Muscle of back (tissue), 11 donors: ENCODE measurements around the gene ALG3. TPM values are rescaled to one million over a fixed set of nuclear protein-coding genes. Genes with fewer than 3 reads are reported as not detected.

Experiments used
- DNase-seq, 3 donors: peaks; one replicate each; pipeline versions ENCODE4 v3.0.0 to v3.0.0-alpha.2; 2013
- polyA plus RNA-seq, 10 donors: library from polyadenylated mRNA; unstranded; fragments of 120-200 nt; gene quantifications; one replicate each; pipeline ENCODE4 v1.2.1, GENCODE V29; 2013; ENCODE audit not compliant: insufficient read length in 10 of 10

ALG3 gene
- polyA plus RNA-seq, 10 donors: 19.3 to 25.0 (median 21.2) TPM

DNA sequence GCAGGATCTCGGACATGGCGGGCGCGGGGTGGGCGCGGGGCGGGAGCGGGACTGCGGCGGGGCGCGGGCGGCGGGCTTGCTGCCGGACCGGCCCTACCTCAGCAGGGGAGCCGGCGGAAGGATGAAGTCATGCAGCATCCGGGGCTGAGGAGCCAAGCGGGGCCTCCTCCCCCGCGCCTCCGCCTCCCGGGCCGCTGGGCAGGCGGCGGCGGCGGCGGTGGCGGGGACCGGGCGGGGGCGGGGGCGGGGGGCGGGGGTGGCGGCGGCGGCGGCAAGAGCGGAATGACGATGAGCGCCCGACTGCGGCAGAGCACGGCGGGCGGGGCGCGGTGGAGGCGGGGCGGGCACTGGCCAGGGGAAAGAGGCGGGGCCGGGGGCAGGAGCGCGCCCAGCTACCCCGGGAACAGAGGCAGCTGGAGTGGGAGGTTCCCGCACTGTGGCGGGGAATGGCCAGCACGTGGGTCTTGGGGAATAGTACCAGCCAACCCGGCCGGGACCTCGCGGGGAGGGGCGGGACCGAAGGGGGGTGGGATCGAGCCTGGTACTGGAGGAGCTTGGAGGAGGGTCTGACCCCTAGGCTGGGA is 12.6 kb upstream of the ALG3 start, which contains the start of gene CAMK2N2:
TSS of gene CAMK2N2 (minus strand) at position 284 of the 584 bp plus-strand sequence. CDS start at position 16, 268 bp downstream.
- DNase-seq: no peak

DNA sequence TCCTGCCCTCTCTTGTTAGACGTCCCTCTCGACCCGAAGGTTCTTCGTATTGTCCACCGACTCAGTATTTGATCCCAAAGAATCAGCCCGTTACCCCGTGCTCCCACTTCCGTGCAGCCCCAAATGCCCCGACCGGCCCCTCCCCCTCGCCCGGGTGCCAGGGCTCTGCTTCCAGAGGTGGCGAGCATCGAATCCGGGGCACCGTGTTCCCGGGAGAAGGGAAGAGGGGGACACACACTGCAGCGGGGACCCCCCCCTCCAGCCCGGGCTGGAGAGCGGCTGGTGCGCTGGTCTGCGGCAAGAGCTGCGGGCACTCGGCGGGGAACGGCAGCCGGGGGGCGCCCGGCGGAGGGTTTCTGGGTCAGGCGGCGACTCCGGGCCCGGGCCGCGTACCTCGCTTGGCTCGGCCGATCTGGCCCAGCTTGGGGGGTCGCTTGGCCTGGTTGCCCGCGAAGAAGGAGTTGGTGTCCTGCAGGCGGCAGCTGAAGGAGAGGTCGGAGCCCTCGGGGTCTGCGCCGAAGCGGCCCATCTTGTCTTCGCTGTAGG is 12.0 kb upstream of the ALG3 start:
- no peak for DNase-seq

DNA sequence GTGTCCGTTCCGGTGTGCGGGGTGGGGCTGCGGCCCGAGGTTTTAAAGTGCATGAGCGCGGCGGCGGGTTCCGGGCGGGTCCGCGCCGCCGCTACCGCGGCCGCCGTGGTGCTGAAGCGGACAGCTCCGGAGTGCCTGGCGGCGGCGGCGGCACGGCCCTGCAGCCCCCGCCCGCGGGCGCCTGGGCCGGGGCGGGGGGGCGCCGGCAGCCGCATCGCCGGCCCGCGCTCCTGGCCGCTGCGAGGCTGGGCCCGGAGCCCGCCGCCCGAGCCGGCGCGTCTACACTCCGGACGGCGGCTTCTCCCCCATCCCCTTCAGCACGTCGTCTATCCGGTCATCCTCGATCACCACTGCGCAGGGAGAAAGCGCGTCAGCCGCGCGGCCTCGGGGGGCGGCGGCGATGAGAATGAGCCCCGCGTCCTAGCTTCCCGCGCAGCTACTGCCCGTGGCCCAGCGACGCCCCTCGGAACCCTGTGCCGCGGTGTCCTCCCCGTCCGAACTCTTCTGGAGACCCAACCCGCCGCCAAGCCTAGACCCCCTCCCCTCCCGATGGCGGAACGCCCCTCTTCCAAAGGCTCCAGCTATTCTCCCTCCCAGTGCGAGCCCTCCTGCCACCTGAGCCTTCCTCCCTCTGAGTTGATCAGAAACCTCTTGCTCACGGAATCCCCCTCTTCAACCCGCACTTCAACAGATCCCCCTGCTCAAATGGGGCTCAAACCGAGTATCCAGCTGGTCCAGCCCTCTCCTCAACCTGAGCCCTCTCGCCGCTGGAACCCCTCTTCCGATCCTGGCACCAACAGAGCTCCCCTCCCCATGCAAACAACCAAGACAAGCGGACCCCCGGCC is 11.3 kb upstream of the ALG3 start:
- DNase-seq: peak in 2 of 3 donors; percentile 42 to 62

DNA sequence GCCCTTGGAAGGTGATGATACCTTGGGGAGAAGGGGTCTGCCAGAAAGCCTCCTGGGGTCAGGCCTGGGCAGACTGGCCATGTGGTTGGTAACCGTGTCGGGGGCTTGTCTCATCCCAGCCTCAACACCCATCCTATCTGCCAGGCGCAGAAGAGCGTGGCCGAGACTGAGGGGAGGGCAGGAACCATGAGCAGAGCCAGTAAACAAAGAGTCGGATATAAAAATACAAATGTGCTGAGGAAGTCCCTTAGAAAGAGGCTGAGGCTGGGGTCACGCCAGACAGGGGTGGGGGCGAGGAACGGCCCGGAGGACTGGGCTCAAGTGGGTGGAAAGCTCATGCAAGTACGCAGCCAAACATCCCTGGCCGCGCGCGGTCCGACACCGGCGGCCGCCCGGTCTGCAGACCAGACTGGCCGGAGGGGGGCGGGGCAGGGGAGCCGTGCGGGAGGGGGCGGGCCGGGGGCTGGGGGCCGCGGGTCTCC is 10.7 kb upstream of the ALG3 start:
- DNase-seq: no peak

DNA sequence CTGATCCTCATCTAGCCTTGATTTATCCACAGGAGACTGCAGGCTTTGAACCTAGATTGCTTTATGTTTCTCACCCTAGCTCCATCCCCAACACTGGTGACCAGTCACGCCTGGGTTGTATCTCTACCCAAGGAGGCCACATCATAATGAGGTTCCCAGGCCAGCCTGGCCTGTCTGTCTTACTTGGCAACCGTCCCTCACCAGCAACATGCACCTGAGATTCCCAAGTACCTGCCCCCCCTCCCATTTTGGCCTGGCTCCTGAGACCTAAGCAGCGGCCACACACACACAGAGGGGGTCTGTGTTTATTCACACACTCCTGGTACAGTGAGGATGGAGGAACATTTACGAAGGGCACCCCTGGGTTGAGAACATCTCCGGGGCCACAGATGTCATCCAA is 10.2 kb upstream of the ALG3 start:
- no peak for DNase-seq

DNA sequence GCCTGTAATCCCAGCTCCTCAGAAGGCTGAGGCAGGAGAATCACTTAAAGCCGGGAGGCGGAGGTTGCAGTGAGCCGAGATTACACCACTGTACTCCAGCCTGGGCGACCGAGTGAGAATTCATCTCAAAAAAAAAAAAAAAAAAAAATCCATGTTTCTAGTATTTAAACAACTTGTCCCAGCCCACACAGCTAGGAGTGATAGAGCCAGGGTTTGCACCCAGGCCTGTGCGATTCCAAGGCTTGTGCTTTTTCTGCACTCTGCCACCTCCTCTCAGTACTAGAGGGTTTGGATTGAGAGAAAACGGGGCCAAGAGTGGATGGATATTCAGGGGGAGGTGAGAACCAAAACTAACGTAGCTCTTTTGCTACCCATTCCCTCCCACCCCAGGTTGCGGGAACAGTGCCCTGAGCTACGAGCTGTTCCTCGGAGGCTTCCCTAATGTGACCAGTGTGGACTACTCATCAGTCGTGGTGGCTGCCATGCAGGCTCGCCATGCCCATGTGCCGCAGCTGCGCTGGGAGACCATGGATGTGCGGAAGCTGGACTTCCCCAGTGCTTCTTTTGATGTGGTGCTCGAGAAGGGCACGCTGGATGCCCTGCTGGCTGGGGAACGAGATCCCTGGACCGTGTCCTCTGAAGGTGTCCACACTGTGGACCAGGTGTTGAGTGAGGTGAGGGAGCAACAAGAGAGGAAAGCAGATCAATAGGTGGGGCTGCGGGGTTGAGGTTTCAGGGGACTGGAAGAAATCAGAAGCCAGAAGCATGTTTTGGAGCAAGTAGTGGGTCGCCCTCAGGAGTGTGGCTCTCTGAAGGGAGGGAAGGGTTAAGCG is 8.5 kb upstream of the ALG3 start:
- DNase-seq: no peak

DNA sequence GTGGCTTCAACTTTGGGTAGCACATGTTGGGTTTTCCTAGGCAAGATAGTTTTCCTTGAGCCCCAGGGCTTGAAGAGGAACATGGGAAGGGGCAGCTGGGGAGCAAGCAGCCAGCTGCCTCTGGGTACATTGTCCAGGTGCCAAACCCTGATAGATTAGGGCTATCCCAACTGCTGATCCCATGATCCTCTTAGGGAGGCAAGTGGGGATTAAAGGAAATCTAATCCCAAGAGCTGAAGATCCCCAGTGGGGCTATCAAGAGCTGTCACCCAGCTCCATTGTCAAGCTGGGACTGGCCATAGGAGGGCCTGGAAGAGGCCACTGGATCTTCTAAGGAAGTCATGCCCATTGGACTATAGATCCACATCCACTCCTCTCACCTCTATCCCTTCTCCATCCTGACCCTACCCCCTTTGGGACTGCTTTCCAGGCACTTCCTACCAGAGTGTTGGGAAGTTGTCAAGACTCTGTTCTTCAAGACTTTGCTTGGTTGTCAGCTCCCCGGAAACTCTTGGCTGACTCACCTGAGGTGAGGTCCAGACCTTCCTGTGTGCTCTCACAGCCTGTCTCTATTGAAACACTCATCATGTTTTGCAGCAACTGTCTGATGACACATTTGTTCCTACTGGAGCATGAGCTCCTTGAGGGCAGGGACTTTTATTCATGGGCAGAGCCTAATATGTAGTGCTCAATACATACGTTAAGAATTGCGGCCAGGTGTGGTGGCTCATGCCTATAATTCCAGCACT is 6.7 kb upstream of the ALG3 start:
- DNase-seq: no peak

DNA sequence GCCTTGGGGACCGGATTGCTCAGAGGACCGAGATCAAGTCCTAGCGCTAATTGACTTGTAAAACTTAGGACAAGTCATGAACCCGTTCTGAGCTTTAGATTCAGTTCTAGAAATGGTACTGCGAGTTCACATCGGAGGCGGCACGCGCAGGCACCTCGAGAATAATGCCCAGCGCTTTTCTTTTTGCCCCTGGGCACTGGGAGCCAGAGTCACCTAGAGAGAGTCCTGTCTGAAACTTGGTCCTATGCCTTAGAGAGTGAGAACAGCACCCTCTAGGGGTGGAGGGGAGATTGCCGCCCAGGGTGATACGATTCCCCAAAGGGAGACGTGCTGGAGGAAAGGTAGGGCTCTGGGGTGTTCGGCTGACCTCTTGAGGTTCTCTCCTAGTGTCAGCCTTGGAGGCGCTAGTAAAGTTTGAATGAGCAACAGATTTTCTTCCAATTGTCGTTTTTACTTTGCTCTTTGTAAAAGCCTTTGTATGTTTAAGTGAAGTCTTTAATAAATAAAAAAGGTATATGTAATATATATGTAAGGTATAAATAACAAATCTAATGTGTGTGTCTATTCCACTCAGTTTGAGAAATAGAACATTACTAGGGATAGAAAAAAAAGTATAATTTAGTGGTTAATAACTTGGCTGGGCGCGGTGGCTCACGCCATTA is 1.5 kb upstream of the ALG3 start:
- peak; percentile 70 to 80 (median 75) for DNase-seq

DNA sequence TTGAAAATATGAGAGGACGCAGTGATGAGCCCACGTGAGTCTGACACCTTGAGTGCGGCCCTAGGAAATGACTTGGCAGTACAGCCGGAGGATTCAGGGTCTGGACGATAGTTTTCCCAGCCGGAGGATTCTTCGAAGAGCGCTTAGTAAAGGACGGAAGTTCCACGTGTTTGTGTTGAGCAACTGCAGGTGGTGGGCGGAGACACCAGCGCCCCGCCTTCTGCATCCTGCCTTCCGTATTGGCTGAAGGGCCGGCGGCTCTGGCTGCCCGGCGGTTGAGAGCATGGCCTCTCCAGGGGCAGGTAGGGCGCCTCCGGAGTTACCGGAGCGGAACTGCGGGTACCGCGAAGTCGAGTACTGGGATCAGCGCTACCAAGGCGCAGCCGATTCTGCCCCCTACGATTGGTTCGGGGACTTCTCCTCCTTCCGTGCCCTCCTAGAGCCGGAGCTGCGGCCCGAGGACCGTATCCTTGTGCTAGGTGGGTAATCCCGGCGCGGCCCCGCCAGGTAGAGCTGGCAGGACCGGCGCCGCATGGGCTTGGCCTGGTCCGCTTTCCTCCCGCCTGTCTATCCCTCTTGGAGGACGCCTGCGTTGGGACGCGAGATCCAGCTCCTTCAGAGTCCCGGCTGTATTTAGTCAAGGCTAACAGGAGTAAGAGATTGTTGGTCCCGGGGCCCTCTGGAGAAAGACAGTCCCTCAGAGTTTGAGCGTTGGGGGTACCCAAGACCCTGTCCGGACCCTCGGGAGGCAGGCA is 827 bp upstream of the ALG3 start, which contains the start of gene EEF1AKMT4:
TSS of gene EEF1AKMT4 (plus strand) at position 261 of the 755 bp plus-strand sequence. CDS start at position 284, 23 bp downstream.
- DNase-seq: peak; percentile 95 to 97 (median 97)

DNA sequence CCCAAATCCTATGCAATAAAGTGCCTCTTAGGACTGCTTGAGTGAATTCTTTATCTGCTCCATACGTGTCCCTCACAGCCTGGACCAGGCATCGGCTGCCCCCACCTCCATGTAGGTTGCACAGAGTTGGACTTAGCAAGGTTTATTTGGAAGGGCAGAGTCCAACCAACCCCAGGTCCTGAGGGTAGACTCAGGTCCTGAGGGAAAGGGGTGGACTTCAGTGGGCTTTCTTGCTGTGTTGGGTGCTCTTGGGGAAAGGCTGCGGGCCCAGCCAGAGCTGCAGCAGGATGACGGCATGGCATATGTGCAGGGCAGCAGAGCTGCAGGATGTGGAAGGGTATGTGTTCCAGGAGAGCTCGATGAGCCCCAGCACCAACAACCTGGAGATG is 6.5 kb downstream of the ALG3 start:
- no peak for DNase-seq

DNA sequence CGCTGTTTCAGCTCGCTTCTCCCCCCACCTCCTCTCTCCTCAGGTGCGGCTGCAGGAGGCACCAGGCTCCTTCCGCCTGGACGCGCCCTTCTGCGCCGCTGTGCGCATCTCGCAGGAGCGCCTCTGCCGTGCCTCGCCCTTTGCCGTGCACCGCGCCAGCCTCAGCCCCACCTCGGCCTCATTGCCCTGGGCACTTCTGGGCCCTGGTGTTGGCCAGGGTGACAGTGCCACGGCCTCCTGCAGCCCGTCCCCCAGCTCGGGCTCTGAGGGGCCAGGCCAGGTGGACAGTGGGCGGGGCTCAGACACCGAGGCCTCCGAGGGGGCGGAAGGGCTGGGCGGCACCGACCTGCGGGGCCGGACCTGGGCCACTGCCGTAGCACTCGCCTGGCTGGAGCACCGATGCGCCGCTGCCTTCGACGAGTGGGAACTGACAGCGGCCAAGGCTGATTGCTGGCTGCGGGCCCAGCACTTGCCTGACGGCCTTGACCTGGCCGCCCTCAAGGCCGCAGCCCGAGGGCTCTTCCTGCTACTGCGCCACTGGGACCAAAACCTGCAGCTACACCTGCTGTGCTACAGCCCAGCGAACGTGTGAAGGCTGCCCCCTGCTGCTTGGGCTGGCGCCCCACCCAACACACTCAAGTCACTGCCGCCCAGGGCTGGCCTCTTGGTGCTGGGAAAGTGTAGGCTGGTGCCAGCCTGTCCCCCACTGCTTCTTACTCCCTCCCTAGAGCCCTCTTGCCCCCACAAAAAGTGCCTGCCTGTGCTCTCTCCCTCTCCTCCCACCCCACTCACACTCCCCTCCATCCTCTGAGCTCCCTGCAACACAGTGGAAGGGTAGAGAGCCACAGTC is 7.1 kb downstream of the ALG3 start:
- peak in 1 of 3 donors; percentile 43 for DNase-seq

DNA sequence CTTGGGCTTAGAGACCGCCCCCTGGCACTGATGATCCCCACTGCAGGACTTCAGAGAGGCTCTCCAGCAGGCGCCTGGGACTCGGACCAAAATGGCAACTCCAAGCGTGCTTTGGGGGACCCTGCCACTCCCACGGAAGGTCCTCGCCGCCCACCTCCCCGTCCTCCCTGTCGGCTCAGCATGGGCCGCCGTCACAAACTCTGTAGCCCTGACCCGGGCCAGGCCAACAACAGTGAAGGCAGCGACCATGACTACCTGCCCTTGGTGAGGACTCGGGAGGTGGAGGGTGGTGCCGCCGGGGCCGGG is 7.7 kb downstream of the ALG3 start:
- no peak for DNase-seq

DNA sequence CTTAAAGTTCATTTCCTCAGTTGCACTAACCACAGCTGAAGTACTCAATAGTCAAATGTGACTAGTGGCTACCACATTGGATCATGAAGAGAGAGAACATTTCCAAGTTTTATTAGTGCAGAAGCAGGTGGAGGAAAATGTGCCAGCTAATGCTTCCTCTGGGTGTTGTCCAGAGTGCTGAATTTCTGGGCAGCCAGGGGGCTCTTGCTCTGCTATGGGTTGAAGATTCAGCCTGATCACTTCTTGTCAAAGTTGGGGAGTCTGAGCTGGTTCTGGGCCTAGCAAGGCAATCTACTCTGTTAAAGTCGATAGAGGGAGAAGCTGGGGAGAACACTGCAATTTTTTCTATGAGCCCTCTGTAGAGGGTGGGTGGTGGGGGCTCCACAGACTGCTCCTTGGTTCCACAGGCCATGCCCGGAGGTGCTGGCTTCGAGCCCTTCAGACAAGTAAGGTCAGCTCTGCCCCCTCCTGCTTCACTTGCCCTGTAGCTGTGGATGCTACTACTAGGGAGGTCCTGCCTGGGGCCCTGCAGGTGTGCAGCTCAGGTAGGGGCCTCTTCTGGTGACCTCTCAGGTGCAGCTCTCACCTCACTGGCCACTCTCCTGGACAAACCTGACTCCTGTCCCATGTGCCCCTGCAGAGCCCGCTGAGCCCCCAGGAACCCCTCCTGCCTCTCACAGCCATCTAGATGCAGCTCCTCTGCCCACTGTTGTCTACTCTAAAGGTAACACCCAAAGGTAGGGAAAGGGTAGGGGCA is 8.2 kb downstream of the ALG3 start:
- DNase-seq: peak in 2 of 3 donors; percentile 40 to 60

DNA sequence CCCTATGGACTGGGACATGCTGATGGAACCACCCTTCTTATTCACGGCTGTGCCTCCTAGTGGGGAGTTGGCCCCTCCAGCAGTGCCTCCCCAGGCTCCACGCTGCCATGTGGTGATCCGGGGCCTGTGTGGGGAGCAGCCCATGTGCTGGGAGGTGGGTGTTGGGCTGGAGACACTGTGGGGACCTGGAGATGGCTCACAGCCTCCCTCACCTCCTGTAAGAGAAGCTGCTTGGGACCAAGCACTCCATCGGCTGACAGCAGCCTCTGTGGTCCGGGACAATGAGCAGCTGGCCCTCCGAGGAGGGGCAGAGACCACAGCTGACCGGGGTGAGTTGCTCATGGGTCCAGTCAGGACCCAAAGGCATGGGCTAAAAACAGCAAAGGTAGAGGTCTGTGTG is 9.1 kb downstream of the ALG3 start:
- DNase-seq: no peak

DNA sequence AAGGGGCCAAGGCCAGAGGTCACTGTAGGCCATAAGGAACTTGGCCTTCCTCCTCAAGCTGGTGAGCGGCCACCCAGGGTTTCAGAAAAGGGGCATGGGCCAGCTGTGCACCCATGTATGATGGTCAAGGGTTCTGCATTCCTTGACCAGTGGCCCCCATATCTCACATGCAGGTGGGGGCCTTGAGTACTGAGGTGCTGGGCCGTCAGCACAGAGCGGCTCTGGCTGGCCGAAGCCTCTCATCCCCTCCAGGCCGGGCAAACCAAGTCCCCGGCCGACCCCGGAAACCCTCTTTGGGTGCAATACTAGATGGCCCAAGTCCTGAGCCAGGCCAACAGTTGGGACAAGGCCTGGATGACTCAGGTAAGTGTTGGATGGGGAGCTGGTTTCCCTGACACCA is 9.5 kb downstream of the ALG3 start:
- DNase-seq: no peak

DNA sequence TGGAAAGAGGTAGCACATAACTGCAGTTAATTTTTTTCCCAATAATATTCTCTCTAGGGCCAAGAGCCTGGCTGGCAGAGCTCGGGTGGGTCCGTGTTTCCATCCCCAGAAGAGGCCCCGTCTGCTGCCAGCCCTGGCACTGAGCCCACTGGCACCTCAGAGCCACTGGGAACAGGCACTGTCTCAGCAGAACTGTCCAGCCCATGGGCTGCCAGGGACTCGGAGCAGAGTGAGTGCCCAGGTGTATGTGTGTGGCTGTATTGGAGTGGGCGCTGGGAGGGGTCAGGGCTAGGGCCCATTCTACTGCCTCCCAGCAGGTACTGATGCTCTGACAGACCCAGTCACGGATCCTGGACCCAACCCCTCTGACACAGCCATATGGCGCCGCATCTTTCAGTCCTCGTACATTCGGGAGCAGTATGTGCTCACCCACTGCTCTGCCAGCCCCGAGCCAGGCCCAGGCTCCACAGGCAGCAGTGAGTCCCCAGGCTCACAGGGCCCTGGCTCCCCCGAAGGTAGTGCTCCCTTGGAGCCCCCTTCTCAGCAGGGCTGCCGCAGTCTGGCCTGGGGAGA is 10.4 kb downstream of the ALG3 start:
- no peak for DNase-seq

DNA sequence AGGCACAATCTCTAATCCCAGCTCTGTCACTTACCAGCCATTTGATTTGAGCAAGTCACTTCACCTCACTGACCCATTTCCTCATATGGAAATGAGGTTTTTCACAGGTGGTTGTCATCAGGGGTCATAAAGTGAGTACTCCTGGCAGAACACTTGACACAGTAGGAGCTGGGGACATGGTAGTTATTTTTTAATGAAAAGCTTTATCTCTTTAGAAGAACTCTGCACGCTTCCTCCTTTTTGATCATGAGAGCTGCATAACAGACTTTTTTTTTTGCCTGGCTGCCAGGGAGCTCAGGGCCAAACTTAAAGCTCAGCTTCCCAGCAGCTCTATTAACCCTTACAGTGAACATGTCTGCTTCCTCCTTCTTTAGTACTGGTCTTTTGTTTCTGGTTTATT is 11.0 kb downstream of the ALG3 start:
- DNase-seq: no peak

DNA sequence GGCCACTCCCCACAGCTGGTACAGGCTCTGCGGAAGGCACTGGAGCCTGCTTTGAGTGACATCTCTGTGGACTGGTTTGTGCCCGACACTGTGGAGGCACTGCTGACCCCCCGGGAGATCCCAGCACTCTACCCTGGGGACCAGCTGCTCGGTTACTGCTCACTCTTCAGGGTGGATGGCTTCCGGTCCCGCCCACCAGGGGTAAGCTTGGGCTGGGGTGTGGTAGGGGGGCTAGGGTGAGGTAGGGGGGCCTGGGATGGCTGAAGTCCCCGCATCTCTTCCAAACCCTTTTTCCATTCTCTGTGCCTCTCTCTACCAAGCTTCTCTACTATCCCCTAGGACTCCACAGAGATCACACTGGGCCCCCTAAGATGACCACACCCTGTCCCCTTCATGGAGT is 11.6 kb downstream of the ALG3 start:
- no peak for DNase-seq
